ENCODE results near the gene USP17L19.
"Not testable (repeated sequence)": the region's sequence is repeated elsewhere in the genome, so short reads cannot be mapped to it uniquely, and the experiment has no call there.

The USP17L19 gene, protein sequence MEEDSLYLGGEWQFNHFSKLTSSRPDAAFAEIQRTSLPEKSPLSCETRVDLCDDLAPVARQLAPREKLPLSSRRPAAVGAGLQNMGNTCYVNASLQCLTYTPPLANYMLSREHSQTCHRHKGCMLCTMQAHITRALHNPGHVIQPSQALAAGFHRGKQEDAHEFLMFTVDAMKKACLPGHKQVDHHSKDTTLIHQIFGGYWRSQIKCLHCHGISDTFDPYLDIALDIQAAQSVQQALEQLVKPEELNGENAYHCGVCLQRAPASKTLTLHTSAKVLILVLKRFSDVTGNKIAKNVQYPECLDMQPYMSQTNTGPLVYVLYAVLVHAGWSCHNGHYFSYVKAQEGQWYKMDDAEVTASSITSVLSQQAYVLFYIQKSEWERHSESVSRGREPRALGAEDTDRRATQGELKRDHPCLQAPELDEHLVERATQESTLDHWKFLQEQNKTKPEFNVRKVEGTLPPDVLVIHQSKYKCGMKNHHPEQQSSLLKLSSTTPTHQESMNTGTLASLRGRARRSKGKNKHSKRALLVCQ

DNA sequence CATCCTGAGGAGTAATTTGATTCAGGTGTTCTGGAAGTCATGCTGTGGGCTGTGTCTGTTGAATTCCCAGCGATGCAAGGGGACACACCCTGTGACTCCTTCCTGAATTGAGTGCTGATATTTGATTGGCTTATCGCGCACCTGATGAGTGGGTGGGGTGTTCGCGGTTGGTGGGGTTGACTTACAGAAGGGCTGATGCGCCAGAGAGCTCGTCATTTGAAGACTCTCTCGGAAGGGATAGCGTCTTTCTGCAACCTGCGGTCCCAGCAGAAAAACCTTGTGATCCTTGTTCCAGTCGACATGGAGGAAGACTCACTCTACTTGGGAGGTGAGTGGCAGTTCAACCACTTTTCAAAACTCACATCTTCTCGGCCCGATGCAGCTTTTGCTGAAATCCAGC, at the start of gene USP17L19:
TSS of gene USP17L19 (plus strand) at position 301 of the 400 bp plus-strand sequence. CDS start at position 301, 0 bp downstream.
- not testable (repeated sequence) for DNase-seq

DNA sequence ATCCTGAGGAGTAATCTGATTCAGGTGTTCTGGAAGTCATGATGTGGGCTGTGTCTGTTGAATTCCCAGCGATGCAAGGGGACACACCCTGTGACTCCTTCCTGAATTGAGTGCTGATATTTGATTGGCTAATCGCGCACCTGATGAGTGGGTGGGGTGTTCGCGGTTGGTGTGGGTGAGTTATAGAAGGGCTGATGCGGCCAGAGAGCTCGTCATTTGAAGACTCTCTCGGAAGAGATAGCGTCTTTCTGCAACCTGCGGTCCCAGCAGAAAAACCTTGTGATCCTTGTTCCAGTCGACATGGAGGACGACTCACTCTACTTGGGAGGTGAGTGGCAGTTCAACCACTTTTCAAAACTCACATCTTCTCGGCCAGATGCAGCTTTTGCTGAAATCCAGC, 42.8 kb upstream of the USP17L19 start, which contains the start of gene USP17L10:
TSS of gene USP17L10 (plus strand) at position 301 of the 400 bp plus-strand sequence. CDS start at position 301, 0 bp downstream.
- not testable (repeated sequence) for DNase-seq

DNA sequence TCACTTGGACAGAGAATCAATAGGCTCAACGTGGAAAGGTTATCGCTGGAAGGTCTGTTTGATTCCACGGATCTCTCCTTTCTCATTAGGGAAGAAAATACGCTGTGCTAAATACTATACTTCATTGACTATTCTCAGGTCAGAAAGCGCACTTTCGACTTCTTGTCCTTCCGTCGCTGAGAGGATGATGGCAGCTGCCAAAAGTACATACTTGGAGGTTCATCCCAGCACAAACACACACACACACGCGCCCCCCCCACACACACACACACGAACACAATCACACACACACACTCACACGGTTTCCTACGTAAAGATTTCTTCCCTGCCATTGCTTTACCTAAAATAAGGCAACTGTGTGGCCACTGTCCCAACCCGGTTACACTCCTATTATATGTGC, 38.5 kb upstream of the USP17L19 start:
- DNase-seq, result not testable (repeated sequence)

DNA sequence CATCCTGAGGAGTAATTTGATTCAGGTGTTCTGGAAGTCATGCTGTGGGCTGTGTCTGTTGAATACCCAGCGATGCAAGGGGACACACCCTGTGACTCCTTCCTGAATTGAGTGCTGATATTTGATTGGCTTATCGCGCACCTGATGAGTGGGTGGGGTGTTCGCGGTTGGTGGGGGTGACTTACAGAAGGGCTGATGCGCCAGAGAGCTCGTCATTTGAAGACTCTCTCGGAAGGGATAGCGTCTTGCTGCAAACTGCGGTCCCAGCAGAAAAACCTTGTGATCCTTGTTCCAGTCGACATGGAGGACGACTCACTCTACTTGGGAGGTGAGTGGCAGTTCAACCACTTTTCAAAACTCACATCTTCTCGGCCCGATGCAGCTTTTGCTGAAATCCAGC, 38.1 kb upstream of the USP17L19 start, which contains the start of gene USP17L11:
TSS of gene USP17L11 (plus strand) at position 301 of the 400 bp plus-strand sequence. CDS start at position 301, 0 bp downstream.
- DNase-seq, result not testable (repeated sequence)

DNA sequence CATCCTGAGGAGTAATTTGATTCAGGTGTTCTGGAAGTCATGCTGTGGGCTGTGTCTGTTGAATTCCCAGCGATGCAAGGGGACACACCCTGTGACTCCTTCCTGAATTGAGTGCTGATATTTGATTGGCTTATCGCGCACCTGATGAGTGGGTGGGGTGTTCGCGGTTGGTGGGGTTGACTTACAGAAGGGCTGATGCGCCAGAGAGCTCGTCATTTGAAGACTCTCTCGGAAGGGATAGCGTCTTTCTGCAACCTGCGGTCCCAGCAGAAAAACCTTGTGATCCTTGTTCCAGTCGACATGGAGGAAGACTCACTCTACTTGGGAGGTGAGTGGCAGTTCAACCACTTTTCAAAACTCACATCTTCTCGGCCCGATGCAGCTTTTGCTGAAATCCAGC, 33.3 kb upstream of the USP17L19 start, which contains the start of gene USP17L12:
TSS of gene USP17L12 (plus strand) at position 301 of the 400 bp plus-strand sequence. CDS start at position 301, 0 bp downstream.
- DNase-seq, result not testable (repeated sequence)

DNA sequence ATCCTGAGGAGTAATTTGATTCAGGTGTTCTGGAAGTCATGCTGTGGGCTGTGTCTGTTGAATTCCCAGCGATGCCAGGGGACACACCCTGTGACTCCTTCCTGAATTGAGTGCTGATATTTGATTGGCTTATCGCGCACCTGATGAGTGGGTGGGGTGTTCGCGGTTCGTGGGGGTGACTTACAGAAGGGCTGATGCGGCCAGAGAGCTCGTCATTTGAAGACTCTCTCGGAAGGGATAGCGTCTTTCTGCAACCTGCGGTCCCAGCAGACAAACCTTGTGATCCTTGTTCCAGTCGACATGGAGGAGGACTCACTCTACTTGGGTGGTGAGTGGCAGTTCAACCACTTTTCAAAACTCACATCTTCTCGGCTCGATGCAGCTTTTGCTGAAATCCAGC, 28.6 kb upstream of the USP17L19 start, which contains the start of gene USP17L13:
TSS of gene USP17L13 (plus strand) at position 301 of the 400 bp plus-strand sequence. CDS start at position 301, 0 bp downstream.
- not testable (repeated sequence) for DNase-seq

DNA sequence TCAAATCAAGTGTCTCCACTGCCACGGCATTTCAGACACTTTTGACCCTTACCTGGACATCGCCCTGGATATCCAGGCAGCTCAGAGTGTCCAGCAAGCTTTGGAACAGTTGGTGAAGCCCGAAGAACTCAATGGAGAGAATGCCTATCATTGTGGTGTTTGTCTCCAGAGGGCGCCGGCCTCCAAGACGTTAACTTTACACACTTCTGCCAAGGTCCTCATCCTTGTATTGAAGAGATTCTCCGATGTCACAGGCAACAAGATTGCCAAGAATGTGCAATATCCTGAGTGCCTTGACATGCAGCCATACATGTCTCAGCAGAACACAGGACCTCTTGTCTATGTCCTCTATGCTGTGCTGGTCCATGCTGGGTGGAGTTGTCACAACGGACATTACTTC, 22.9 kb upstream of the USP17L19 start:
- DNase-seq, result not testable (repeated sequence)

DNA sequence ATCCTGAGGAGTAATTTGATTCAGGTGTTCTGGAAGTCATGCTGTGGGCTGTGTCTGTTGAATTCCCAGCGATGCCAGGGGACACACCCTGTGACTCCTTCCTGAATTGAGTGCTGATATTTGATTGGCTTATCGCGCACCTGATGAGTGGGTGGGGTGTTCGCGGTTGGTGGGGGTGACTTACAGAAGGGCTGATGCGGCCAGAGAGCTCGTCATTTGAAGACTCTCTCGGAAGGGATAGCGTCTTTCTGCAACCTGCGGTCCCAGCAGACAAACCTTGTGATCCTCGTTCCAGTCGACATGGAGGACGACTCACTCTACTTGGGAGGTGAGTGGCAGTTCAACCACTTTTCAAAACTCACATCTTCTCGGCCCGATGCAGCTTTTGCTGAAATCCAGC, 19.1 kb upstream of the USP17L19 start, which contains the start of gene USP17L15:
TSS of gene USP17L15 (plus strand) at position 301 of the 400 bp plus-strand sequence. CDS start at position 301, 0 bp downstream.
- DNase-seq, result not testable (repeated sequence)

DNA sequence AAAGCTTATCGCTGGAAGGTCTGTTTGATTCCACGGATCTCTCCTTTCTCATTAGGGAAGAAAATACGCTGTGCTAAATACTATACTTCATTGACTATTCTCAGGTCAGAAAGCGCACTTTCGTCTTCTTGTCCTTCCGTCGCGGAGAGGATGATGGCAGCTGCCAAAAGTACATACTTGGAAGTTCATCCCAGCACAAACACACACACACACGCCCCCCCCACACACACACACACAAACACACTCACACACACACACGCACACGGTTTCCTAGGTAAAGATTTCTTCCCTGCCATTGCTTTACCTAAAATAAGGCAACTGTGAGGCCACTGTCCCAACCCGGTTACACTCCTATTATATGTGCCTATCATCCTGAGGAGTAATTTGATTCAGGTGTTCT, 14.7 kb upstream of the USP17L19 start:
- DNase-seq, result not testable (repeated sequence)

DNA sequence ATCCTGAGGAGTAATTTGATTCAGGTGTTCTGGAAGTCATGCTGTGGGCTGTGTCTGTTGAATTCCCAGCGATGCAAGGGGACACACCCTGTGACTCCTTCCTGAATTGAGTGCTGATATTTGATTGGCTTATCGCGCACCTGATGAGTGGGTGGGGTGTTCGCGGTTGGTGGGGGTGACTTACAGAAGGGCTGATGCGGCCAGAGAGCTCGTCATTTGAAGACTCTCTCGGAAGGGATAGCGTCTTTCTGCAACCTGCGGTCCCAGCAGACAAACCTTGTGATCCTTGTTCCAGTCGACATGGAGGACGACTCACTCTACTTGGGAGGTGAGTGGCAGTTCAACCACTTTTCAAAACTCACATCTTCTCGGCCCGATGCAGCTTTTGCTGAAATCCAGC, 9.6 kb upstream of the USP17L19 start, which contains the start of gene USP17L17:
TSS of gene USP17L17 (plus strand) at position 301 of the 400 bp plus-strand sequence. CDS start at position 301, 0 bp downstream.
- DNase-seq, result not testable (repeated sequence)

DNA sequence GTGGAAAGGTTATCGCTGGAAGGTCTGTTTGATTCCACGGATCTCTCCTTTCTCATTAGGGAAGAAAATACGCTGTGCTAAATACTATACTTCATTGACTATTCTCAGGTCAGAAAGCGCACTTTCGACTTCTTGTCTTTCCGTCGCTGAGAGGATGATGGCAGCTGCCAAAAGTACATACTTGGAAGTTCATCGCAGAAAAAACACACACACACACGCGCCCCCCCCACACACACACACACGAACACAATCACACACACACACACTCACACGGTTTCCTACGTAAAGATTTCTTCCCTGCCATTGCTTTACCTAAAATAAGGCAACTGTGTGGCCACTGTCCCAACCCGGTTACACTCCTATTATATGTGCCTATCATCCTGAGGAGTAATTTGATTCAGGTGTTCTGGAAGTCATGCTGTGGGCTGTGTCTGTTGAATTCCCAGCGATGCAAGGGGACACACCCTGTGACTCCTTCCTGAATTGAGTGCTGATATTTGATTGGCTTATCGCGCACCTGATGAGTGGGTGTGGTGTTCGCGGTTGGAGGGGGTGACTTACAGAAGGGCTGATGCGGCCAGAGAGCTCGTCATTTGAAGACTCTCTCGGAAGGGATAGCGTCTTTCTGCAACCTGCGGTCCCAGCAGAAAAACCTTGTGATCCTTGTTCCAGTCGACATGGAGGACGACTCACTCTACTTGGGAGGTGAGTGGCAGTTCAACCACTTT, 5.1 kb upstream of the USP17L19 start, which contains the start of gene USP17L18:
TSS of gene USP17L18 (plus strand) at position 678 of the 728 bp plus-strand sequence. CDS start at position 678, 0 bp downstream.
- DNase-seq, result not testable (repeated sequence)

DNA sequence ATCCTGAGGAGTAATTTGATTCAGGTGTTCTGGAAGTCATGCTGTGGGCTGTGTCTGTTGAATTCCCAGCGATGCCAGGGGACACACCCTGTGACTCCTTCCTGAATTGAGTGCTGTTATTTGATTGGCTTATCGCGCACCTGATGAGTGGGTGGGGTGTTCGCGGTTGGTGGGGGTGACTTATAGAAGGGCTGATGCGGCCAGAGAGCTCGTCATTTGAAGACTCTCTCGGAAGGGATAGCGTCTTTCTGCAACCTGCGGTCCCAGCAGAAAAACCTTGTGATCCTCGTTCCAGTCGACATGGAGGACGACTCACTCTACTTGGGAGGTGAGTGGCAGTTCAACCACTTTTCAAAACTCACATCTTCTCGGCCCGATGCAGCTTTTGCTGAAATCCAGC, 4.6 kb downstream of the USP17L19 start, which contains the start of gene USP17L20:
TSS of gene USP17L20 (plus strand) at position 301 of the 400 bp plus-strand sequence. CDS start at position 301, 0 bp downstream.
- not testable (repeated sequence) for DNase-seq

DNA sequence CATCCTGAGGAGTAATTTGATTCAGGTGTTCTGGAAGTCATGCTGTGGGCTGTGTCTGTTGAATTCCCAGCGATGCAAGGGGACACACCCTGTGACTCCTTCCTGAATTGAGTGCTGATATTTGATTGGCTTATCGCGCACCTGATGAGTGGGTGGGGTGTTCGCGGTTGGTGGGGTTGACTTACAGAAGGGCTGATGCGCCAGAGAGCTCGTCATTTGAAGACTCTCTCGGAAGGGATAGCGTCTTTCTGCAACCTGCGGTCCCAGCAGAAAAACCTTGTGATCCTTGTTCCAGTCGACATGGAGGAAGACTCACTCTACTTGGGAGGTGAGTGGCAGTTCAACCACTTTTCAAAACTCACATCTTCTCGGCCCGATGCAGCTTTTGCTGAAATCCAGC, 9.4 kb downstream of the USP17L19 start, which contains the start of gene USP17L21:
TSS of gene USP17L21 (plus strand) at position 301 of the 400 bp plus-strand sequence. CDS start at position 301, 0 bp downstream.
- not testable (repeated sequence) for DNase-seq

DNA sequence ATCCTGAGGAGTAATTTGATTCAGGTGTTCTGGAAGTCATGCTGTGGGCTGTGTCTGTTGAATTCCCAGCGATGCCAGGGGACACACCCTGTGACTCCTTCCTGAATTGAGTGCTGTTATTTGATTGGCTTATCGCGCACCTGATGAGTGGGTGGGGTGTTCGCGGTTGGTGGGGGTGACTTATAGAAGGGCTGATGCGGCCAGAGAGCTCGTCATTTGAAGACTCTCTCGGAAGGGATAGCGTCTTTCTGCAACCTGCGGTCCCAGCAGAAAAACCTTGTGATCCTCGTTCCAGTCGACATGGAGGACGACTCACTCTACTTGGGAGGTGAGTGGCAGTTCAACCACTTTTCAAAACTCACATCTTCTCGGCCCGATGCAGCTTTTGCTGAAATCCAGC, 14.1 kb downstream of the USP17L19 start, which contains the start of gene USP17L22:
TSS of gene USP17L22 (plus strand) at position 301 of the 400 bp plus-strand sequence. CDS start at position 301, 0 bp downstream.
- DNase-seq, result not testable (repeated sequence)

DNA sequence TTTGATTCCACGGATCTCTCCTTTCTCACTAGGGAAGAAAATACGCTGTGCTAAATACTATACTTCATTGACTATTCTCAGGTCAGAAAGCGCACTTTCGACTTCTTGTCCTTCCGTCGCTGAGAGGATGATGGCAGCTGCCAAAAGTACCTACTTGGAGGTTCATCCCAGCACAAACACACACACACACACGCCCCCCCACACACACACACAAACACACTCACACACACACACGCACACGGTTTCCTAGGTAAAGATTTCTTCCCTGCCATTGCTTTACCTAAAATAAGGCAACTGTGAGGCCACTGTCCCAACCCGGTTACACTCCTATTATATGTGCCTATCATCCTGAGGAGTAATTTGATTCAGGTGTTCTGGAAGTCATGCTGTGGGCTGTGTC, 18.5 kb downstream of the USP17L19 start:
- DNase-seq, result not testable (repeated sequence)
